Stimulated activated CD4-positive, alpha-beta T cell treated with anti-CD3 and anti-CD28 coated beads, Interleukin-4, amount 100 ng/mL, for 48 hours (primary cell): ENCODE measurements around the gene TRAF4.
"Not testable (repeated sequence)": the region's sequence is repeated elsewhere in the genome, so short reads cannot be mapped to it uniquely, and the experiment has no call there.

ENCODE experiments used
- DNase-seq, 2 donors: peaks; one replicate each; pipeline ENCODE4 v3.0.0-alpha.2; 2020; ENCODE audit warnings: low read depth in 2 of 2

TRAF4 gene

GRCh38 chr17:28729950-28730330 is 13.9 kb upstream of the TRAF4 start:
- no peak for DNase-seq

- DNase-seq, result no peak
Observed at GRCh38 chr17:28733346-28733745, 10.5 kb upstream of the TRAF4 start.

- DNase-seq, result no peak
Observed at GRCh38 chr17:28734712-28735241, 9.0 kb upstream of the TRAF4 start.

DNA sequence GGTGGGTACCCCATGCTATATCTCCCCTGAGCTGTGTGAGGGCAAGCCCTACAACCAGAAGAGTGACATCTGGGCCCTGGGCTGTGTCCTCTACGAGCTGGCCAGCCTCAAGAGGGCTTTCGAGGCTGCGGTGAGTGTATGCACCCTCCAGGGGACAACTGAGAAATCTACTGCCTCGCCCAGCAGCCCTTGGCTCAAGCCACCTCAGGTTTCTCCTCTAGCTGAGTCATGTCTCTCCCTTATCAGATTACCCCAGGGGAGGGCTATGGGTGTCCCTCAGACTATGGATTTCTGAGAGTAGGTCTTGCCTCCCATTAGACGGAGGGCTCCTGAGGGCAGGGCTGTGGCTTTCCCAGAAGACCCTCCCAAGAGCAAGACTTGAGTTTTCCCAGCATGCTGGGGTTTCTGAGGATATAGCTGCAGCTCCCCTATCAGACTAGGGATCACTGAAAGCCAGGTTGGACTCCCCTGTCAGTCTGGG is 8.5 kb upstream of the TRAF4 start:
- DNase-seq, result no peak

- DNase-seq, result not testable (repeated sequence)
Observed at GRCh38 chr17:28735913-28736769, 7.7 kb upstream of the TRAF4 start.

DNA sequence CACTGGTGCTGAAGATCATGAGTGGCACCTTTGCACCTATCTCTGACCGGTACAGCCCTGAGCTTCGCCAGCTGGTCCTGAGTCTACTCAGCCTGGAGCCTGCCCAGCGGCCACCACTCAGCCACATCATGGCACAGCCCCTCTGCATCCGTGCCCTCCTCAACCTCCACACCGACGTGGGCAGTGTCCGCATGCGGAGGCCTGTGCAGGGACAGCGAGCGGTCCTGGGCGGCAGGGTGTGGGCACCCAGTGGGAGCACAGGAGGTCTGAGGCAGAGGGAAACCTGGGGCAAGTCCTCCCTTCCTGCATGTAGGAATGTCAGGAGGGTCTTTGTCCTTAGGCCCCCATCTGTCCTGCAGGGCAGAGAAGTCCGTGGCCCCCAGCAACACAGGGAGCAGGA is 6.5 kb upstream of the TRAF4 start:
- no peak for DNase-seq

DNA sequence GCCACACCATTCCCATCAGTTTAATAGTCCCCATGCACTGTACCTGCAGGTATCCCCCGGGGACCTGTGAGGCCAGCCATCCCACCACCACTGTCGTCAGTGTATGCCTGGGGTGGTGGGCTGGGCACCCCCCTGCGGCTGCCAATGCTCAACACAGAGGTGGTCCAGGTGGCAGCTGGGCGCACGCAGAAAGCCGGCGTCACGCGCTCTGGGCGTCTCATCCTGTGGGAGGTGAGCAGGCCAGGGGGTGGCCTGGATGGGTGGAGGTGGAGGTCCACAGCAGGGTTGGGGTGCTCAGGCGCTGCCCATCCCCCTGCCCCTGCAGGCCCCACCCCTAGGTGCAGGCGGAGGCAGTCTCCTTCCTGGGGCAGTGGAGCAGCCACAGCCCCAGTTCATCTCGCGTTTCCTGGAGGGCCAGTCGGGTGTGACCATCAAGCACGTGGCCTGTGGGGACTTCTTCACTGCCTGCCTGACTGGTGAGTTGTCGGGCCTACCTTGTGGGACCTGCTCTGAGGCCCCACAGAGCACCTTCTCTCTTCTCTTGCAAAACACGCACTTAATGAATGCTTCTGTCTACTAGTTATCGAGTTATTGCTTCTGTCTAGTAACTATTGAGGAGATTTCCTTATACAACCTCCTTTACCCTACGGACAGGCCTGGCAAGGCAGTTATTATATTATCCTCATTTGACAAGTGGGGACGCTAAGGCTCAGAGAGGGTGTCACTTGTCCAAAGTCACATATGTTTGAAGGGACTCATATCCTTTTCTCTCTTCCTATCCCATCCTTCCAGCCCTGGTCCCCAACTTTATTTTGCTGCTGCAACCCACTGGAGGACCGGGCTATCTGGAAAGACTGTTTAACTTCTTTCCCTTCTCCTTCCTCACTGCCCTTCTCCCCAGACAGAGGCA is 5.8 kb upstream of the TRAF4 start:
- no peak for DNase-seq

DNA sequence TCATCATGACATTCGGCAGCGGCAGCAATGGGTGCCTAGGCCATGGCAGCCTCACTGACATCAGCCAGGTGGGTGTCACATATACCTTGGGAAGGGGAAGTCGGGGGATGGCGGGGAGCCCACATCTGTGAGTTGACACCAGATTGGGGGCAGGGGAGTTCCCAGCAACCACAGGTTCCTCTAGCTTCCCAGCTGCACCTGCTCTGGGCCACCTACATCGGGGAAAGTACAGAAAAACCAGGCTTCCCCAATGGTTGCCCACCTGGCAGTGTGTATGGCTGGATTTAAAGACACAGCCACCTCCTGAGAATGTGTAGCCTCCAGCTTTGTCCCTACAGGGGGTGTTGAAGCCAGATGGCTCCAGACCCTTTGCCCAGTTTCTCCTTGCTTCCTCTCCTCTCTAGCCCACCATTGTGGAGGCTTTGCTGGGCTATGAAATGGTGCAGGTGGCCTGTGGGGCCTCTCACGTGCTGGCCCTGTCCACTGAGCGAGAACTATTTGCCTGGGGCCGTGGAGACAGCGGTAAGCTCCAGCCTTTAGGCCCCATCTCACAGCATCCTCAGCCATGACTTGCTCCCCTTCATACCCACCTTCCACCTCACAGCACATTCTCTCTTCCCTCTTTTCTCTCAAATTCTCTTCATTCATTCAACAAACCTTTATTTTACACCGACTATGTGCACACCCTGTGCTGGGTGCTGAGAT is 5.0 kb upstream of the TRAF4 start:
- DNase-seq, result no peak

DNA sequence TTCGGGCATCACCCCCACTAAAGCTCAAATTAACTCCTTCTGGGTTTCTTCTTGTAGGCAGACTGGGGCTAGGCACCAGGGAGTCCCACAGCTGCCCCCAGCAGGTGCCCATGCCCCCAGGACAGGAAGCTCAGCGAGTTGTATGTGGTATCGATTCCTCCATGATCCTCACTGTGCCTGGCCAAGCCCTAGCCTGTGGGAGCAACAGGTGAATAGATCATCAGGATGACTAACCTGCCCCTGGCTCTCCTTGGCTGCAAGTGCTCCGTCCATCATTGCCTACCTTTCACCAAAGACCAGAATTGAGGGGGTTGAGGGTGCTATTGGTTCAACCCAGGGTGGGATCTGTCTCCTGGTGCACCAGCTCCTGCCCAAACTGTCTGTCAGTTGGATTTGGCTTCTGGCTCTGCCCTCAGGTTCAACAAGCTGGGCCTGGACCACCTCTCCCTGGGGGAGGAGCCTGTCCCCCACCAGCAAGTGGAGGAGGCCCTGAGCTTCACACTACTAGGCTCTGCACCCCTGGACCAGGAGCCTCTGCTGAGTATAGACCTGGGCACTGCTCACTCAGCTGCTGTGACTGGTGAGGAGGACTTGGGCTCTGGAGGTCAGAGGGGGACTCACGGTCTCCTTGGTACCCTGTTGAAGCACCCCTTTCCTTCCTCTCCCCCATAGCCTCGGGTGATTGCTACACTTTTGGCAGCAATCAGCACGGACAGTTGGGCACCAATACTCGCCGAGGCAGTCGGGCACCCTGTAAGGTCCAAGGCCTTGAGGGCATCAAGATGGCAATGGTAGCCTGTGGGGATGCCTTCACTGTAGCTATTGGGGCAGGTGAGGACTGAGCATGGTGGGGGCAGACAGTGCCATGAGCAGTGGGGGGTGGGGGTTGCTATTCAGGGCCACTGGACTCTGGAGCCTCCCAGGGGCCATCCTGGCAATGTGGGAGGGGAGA is 3.1 kb upstream of the TRAF4 start:
- DNase-seq, result no peak

DNA sequence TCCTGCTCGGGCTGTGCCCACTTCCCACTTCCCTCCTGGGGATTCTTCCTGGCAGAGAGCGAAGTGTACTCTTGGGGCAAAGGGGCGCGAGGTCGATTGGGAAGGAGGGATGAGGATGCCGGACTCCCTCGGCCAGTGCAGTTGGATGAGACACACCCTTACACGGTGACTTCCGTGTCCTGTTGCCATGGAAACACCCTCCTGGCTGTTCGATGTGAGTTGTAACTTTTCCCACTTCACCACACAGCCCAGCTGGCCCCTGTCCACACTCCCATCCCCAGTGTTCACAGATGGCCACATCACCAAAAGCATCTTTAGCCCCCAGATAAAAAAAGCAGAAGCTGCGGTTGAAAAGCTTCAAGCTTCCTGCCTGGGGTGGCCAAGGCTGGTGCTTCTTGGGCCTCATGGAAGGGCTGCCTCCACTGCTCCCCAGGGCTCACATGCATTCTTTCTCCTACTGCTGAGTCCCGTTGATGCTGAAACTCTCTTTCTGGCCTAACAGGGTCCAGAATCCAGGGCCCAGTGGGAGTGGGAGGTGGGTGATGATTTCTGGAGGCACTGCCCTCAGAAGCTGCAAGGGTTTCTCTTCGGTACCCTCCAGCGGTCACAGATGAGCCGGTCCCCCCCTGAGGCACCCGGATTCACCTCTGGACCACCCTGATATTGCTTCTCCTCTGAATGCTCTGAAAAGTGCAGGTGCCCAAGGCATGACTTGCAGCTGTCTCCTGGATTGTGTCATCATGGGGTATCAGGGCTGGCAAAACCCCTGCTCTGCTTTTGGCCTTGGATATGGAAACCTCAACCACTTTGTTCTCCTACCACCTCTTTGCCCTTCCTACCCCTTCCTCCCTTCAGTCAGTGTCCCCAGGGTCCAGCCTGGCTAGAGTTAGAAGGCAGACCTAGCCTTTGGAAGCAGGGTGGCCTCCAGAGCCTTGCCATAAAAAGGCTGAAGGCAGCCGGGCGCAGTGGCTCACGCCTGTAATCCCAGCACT is 2.2 kb upstream of the TRAF4 start:
- DNase-seq, result no peak

GRCh38 chr17:28744104-28744971 is 527 bp downstream of the TRAF4 start:
- DNase-seq, result peak; percentile 61 to 62

DNA sequence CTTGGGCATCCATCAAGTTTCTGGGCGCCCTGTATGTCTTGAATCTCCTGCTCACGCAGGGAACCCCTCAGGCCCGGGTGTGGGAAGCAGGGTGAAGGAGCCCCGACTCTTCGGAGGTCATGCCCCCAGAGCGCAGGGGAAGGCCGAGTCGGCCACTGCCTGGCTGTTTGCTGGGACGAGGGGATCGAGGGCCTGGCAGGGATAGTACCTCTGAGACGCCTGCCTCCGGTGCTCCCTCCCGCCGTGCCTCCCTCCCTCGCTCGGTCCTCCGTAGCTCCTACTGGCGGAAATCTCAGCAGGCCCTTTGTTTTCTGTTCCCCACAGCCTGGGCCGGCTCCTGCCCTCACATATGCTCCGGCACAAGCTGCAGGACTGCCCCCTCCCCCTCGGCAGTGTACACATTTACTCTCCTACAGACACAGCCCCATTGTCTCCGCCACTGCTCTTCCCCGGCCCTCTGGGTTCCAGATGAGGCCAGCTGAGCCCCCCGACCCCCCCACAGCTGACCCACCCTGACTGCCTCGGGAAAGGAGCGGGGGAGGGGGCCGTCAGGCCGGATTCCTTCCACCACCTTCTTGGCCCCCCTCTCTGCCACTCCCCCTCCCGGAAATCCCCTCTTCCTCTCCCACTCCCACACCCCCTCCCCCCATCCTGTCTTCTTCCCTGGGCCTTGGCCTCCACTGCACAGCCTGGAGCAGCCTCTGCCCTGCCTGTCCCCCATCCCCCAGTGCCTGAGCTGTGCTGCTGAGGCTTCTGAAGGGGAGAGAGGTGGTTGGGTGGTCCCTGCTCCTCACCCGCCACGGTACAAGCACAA is 1.4 kb downstream of the TRAF4 start:
- no peak for DNase-seq

DNA sequence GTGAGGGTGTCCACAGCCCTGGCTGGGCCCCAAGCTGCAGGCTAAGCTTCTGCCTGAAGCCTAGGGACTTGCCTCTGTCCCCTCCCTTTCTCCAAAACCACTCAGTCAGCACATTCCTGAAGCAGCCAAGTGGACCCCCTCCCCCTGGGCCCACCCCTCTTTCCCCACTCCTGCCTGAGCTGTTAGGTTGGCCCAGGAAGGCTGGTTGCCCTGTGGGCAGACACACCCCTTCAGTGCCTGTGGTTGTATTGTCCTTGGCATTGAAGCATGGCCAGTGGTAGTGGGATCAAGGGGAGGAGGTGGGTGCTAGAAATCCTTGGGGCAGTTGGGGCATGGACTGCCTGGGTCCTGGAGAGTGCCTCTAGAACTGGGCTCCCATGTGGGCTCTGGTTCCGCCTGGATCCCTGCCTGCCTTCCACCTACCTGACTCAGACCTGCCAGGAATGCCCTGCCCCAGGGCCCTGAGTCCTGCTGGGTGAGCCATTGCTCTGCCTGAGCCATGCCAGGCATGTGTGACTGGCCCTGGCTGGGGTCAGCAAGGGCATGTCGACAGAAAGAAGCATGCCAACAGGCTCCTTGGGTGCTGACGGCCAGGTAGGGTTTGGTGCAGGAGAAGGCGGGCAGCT is 2.1 kb downstream of the TRAF4 start:
- DNase-seq, result no peak

DNA sequence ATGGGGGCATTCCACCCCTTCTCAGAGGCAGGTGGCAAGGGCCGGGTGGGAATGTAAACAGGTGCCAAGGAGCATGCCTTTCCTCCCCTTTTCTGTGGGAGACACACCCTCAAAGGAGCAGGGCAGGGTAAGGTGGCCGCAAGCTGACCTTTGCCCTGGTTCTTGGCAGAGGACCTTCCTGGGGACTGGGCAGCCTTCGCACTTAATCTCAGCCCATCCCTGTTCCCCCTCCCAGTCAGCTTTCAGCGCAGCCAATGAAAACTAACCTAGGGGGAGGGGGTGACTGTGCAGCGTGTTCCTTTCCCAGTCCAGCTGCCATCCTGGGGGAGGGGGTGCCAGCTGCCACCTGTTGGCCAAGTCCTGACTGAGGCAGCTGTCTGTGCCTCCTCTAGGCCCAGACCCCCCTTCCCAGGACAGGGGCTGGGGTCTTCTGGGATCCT is 2.8 kb downstream of the TRAF4 start:
- DNase-seq, result no peak

- DNase-seq, result no peak
Observed at GRCh38 chr17:28747051-28747691, 3.4 kb downstream of the TRAF4 start.
